NCI-H1105 treated with DMSO at 0.1 percent for 48 hours (cell line): Measurements from ENCODE around the gene IFT43.
A peak's percentile ranks its signal among the peaks of the same experiment; 100 is the strongest.

Experiments used
- DNase-seq: peaks from one replicate; lab custom pipeline; 2025; lab: John Stamatoyannopoulos, UW

IFT43 gene

DNA sequence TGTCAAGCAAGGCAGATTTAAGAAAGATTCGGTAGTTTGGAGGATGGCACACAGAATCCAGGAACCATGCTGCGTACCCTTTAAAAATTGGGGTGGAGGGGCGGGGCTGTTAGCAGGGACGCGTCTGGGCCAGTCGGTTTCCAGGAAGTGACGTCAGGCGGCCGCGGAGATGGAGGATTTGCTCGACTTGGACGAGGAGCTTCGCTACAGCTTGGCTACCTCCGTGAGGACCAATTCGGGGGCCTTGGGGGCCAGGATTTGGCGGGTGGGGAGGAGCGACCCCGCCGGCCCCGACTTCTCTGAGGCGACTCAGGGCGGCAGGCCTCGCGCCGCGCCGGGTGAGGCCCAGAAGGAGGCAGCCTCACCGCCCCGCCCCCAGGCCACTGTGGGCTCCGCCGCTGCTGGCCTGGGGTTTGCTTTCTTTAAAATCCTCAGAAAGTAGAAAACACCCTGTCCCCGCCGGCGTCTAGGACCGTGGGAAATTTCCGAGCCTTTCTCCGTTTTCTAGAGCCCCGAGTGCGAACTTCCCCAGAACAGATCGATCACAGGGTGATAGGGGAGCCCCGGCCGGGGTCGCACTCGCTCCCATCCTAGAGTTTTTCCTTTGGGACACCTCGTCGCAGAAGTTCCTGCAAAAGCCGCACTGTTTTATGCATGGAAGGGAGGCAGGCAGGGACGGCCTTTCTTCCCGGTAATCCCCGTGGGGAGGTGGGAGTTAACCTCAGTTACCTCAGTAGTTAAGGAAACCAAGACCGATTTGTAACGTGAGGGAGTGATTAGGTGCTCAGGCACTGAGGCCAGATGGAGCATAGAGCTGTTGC, at the start of gene IFT43:
TSS of gene IFT43 (plus strand) at position 146 of the 821 bp plus-strand sequence. CDS start at position 170, 24 bp downstream.
- peak; percentile 72 for DNase-seq

DNA sequence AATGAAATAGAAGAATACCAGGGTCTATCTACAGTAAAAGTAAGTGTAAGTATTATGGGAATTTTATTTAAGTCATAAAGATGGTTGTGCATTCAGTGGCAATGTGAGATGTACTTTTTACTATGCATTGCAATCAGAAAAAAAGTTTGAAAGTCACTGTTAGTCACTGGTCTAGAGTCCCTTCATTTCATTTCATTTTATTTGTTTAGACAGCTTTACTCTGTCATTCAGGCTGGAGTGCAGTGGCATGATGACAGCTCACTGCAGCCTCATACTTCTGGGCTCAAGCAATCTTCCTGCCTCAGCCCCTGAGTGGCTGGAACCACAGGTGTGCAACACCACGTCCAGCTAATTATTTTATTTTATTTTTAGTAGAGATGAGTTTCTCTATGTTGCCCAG, 46.4 kb upstream of the IFT43 start:
- no peak for DNase-seq

DNA sequence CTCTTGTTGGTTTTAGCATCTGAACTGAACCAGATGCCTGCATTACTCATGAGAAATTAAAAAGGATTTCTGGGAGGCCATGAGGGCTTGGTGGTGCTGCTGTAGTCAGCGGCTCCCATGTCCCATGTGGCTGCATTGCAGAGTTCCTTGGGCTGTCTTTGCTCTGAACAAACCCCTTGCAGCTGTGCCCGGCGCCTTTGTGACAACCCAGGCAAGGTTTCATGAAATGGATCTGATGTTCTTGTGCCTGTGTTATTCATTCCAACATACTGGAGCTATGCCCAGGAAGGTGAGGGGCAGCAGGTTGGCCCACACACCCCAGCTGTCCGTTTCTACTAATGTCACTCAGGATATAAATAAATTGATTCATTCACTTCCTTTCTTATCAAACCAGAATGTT, 44.5 kb upstream of the IFT43 start:
- DNase-seq = no peak

DNA sequence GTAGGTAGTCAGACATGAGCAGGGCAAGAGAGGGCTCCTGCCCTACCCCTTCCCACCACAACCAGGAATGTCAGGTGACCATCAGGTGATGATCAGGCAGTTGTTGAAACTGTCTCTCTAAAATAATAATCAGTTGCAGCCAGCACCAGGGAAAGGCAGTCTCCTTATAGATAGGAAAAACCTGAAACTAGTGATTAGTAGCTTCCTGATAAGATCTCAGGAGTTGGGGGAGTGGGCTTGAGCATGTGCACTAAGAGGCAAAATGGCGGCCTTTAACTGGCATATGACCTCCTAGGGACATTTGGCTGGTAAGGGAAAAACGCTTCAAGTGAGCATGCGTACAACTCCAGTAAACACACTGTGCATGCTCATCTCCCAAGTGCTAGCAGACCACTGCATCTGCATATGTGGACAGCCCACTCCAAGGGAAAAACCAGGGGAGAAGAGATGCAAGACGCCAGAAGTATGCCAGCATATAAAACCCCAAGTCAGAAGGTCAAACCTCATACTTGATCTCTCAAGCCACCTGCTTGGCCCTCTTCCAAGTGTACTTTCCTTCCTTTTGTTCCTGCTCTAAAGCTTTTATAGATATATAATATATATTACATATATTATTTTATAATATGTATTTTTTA, 40.8 kb upstream of the IFT43 start:
- no peak for DNase-seq

DNA sequence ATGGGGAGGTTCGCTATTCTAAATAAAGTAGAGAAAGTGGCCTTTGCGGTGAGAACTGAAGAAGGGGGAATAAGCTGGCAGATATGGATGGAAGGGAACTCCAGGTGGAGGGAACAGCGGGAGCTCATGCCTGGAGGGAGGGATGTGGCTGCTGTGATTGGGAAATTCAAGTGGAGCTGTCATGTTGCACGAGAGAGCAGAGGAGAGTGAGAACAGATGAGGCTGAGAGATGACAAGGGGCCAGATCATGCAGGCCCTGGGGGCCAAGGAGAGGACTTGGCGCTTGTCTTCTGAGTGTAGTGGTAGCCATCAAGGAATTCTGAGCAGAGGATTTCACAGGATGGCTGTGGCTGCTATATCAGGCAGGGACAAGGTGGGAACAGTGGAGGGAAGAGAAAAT, 38.8 kb upstream of the IFT43 start:
- DNase-seq = no peak

DNA sequence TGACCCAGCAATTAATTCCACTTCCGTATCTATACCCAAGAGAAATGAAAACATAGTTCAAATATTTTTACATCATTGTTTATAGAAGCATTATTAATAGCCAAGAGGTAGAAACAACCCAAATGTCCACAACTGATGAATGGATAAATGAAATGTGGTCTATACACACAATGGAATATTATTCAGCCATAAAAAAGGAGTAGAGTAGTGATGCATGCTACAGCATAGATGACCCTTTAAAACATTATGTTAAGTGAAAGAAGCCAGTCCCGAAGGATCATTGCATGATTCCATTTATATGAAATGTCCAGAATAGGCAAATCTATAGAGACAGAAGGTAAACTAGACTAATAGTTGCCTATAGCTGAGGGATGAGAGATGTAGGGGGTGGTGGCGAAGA, 33.1 kb upstream of the IFT43 start:
- DNase-seq = no peak

DNA sequence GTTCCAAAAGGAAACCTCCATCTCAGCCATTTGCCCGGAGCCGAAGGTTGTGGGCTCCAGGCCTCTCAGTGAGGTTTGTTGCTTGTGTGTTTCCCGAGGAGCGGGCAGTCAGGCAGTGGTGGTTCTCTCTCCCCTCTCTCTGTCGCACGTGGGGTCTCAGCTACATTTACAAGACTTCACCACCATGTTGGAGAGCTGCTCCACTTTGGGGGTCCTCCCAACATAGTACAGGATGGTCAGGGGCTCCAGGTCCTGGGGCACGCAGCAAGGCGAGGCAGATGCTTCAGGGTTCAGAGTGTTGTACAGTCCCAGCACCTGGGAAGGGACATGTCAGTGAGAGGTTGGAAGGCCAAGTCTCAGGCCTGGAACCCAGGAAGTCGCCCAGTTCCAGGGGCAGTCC, 26.5 kb upstream of the IFT43 start:
- no peak for DNase-seq

DNA sequence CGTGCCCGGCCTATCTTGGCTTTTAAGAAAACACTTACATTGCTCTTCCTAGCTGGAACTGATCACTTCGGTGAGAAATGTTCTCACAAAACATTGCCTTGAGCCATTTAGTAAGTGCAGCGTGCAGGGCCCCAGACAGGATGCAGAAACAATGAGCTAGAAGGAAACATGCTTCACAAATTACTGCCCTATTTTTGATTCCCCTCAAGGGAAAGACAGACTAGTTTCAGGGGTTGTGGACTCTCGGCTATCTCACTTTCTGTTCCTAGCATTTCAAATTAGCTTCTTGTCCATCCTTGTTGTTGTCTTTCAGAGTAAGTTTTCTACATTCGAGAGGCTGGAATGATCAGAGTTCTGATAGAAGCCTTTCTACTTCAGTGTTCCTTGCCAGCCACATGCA, 25.3 kb upstream of the IFT43 start:
- DNase-seq = no peak

DNA sequence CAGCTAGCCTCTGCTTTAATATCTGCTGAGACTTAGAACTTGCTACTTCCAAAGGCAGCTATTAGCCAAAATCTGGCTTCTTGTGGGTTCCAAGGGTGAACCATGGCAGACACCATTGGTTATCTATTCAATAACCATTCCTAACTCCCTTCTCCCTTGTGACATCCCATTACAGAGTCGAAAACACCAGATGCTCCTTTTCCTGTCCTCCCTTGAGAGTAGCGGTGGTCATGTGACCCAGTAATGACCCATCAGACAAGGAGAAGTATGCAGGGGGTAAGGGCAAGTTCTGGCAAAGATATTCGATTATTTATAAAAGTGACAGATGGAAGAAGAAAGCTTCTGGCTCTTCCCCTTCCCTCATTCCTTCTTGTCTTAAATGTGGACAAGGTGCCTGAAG, 23.9 kb upstream of the IFT43 start:
- no peak for DNase-seq

DNA sequence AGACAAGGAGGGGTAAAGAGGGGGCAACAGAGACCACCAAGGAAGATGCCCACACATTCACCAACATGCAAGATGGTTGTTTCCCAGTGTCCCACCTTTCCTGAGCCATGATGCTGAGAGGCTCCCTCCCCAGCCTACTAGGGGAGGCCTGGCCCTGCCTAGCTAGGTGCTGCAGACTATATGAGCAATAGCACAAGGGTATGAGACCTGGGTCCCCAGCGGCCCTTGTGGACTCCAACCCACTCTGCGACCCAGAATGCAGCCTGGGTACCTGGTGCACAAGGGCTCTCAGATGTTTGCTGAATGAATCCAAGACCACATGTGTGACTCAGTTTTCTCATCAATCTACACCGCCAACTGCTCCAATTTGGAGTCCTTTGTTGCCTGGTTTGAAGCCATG, 17.7 kb upstream of the IFT43 start:
- no peak for DNase-seq

DNA sequence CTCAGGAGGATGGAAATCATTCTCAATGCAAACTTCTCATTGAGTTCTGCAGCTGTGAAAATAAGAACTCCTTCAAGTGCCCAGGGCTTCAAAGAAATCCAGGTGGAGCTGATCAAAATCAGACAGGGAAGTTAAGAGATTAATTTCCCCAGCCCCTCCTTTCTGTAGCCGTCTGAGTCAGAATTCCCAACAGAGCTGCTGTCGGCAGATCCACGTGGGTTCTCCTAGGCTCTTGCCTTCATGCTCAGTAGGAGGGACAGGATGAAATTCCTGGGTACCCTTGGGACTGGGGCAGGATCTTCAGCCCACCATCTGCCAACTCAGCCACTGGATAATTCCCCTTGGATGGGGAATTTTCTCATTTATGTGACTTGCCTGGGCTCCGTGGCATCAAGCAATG, 17.1 kb upstream of the IFT43 start:
- DNase-seq = no peak

DNA sequence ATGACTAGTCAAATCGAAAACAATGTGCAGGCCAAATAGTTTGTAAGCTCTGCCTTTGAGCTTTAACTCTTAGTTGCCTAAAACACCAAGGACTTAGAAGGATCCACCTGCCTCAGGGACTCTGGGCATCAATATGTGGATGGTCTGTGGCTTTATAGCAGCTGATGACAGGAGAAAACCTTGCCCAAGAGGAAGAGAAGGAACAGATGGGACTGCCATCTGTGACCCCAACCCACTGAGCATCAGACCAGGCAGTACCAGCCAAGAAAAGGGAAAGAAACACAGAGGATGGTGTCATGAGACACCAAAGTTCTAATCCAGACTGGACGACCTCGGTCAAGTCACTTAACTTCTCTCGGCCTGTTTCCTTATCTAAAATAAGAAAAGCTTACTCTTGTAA, 16.4 kb upstream of the IFT43 start:
- DNase-seq = no peak

DNA sequence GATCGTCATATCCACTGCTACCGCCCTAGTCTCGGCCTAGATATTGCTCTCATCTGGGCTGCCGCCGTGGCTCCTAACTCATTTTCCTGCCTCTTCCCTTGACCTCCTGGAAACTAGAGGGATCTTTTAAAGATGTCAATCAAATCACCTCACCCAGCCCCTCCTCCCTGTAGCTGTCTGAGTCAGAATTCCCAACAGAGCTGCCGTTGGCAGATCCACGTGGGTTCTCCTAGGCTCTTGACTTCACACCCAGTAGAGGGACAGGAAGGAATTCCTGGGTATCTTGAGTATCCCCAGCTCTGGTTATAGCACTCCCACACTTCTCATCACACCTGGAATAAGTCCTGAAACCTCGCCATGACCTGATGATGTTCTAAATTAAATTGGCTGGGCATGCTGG, 15.7 kb upstream of the IFT43 start:
- DNase-seq = no peak

DNA sequence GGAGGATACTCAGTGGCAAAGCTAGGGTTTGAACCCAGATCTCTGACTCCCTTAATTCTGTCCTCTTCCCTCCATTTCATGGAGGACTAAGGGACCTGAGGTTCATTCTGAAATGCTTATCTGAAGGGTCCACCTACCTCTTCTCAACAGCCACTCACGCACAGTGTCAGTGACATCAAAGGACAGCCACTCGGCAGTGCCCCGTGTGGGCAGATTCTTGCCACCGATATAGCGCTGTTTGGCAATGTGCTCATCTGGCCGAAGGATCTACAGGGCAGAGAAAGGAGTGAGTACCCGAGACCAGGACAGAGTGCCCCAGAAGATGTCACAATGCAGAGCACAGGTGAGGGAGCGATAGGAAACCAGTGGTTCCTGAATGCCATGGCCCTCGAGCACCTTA, 14.6 kb upstream of the IFT43 start:
- no peak for DNase-seq

DNA sequence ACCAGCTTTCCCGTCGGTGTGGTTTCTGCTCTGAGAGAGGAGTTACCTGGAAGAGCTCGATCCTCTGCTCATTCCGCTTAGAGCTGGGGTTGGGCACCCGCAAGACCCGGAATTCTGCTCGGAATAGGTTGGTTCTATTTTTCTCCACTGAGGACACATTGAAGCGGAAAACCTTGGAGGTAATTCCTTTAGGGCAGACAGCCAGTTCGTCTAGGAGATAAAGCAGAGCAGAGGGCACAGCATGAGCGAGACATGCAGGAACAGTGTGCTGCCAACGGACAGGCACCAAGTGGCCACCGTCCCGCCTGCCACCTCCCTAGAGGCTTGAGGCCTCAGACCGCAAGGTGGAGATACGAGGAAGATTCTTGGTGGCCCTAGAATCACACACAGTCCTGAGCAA, 14.1 kb upstream of the IFT43 start:
- no peak for DNase-seq

DNA sequence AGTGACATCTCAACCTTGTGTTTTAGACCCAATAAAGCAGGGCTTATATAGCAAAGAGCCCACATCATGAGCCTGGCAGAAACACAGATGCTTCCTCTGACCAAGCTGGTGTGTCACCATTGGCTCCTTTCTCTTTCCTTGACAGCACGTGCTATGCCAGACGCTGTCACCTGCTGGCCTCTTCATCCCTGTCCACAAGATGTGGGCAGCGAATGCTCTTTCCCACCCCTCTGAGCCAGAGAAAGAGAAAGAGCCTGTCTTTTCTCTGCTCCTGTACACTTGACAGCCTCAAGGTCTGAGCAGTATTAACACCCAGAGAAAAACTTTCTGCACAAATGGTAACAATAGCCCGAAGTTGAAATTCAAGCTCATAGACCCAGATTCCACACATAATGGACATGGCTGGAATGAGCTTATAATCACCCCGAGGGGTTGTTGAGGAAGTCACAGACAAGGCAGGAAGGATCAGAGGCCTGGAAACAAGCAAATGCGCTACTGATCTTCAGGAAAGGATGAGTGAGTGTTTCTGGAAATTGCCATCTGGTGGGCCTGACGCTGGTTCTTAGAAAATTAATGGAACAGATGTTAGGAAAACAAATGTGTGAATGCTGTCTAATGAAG, 12.7 kb upstream of the IFT43 start:
- DNase-seq = no peak

DNA sequence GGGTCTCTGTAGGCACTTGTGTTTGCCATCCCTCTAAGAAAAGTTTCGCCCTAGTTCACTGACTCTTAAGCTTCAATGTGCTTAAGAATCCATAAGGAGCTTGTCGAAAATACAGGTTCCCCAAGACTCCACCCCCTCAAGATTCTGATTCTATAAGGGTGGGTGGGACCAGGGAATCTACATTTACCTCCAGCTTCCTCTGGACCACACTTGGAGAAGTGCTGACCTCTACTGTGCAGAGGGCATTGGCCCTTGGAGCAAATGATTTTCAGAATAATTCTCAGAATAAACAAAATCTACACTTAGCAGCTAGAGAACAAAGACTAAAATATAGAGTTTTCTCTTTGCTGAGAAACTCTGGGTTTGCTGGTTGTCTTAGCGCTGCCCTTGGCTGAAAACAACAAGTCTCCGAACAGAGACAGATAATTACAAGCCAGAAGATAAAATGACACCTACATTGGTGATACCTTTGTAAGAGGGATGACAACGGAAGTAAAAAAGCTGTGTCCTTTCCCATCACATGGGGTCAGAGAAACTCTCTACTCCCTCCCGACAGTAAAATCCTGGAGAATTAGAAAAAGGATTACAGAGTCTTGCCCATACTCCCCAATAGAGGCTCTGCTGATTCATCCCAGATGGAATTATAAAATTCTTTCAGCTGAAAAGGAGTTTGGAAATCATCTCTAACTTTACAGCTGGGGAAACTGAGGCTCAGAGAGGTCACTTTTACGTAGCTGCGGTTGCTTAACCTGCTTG, 8.6 kb upstream of the IFT43 start:
- no peak for DNase-seq

DNA sequence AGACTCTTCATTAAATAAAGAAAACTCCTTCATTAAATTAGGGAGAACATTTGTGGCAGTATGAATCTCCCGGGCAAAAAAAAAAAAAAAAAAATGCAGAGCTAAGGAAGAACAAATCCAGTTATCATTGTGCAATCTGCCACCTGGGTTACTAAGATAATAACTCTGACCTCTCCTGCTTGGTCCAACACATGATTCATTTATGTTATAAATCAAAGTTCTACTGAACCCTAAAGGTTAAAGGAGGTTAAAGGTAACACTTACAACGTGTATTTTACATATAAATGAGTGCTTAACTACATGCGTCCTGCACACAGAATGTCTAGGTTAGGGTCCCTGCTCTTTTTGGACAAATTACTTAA, 8.0 kb upstream of the IFT43 start:
- no peak for DNase-seq

DNA sequence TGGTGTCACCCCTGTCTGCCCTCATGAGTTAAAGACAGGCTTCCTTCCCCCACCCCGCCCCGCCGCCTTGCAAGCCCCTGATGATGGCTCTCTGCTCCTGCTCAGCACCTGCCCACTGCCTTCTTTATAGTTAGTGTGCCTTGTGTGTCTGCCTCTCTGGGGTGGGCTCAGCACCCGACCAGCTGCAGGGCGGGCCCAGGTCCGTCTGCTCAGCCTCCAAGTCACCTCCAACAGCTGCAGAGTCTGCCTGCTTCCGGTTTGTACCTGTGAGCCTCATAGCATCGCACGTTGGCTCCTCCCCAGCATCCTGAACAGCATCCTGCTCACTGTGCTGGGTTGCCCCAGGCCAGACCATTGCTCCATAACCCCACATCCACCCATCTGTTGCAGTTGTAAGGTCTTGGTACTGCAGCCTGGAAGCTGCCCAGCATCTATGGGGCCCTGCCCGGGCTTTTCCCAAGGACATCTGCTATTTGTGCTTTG, 7.3 kb upstream of the IFT43 start:
- no peak for DNase-seq

DNA sequence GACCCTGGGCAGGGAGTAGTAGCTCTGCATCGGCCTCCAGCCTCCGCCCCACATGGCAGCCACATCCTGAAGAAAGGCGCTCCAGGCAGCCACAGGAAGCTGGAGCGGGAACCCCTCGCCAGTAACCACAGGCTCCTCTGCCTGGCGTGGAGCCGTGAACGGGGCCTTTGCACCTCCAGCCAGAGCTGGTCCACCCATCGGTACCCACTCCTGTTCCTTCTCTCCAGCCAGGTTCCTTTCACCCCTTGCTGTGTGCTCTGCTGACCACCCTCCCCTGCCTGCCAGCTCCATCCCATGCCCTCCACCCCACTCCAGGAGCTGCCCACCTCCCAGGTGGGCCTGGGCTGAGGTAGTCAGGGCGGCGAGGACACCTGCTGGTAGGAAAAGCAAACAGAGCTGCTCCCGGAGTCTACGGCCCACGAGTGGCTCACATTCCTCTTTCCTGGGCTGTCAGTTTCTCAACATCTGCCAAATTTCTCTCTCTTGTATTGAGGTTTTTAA, 6.4 kb upstream of the IFT43 start:
- no peak for DNase-seq

DNA sequence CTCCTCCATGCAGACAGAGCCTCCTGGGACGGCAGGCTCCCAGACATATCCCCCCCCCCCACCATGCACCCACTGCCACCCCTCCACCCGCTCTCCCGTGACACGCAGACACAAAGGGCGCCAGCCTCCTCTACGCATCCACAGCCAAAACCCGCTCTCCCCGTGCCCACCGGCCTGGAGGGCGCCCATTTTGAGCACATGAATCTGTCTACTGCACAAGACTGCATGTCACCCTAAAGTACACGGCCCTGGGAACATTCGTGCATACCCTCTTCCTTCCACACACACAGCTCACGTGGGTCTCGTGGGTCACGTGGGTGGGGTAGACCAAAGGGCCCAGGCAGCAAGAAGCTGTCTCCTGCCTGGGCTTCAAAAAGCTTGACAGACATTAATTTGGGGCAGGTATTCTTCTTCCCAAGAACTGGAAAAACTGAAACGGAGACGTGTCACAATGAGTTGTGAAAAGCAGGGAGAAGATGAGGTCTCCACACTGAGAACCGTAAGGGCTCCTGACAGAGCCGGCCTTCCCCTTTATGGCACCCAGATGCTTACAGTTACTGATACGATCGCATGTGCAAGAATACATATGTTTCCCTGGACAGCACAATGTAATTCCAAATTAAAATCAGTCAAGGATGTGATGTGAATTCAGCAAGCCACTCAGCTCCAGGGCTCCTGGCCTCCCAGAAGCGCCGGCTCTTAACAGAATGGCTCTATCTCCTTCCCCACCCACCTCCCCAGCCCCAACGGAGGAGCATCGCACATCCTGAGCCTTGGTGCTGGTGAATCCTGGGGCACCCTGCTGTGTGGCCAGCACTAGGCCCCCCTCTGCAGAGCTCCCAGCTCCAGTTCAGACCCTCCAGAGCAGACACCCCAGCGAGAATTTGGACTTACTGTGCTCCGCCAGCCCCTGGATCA, 5.7 kb upstream of the IFT43 start:
- DNase-seq = no peak
